ENCODE measurements around the gene JMJD8. TPM values are rescaled to one million over a fixed set of nuclear protein-coding genes. Genes with fewer than 3 reads are reported as not detected.

Gene JMJD8
- total RNA-seq, 1 donor from 2014 or later = 57.6 TPM

GRCh38 chr16:654034-654433 lies 30.1 kb downstream of the JMJD8 start:
- TF ChIP-seq CTCF (IDR thresholded peaks at IDR 0.05) = no peak
- DNase-seq (ENCODE audit: extremely low spot score, unreplicated experiment) = no peak
- peaks cover 2% of the 10 kb centered on the region for H3K36me3 Mint-ChIP-seq (ENCODE audit: unreplicated experiment)
- no peaks in the 10 kb centered on the region for H3K9me3 Mint-ChIP-seq (ENCODE audit: unreplicated experiment)
- H3K4me3 Mint-ChIP-seq (ENCODE audit: unreplicated experiment) = no peak overlapping the region
- peaks cover 8% of the 10 kb centered on the region for H3K4me1 Mint-ChIP-seq (ENCODE audit: unreplicated experiment)
- H3K27ac Mint-ChIP-seq (ENCODE audit: unreplicated experiment) = no peak overlapping the region
- H3K27me3 Mint-ChIP-seq (ENCODE audit: unreplicated experiment) = no peaks in the 10 kb centered on the region

GRCh38 chr16:652454-653305 lies 31.5 kb downstream of the JMJD8 start:
- no peak for DNase-seq (ENCODE audit: extremely low spot score, unreplicated experiment)
- H3K36me3 Mint-ChIP-seq (ENCODE audit: unreplicated experiment) = no peaks in the 10 kb centered on the region
- H3K4me3 Mint-ChIP-seq (ENCODE audit: unreplicated experiment) = no peak overlapping the region
- H3K9me3 Mint-ChIP-seq (ENCODE audit: unreplicated experiment) = no peaks in the 10 kb centered on the region
- TF ChIP-seq CTCF (IDR thresholded peaks at IDR 0.05) = no peak
- H3K27ac Mint-ChIP-seq (ENCODE audit: unreplicated experiment) = no peak overlapping the region
- peaks cover 17% of the 10 kb centered on the region for H3K4me1 Mint-ChIP-seq (ENCODE audit: unreplicated experiment)
- H3K27me3 Mint-ChIP-seq (ENCODE audit: unreplicated experiment) = no peaks in the 10 kb centered on the region

GRCh38 chr16:651844-652243 lies 32.3 kb downstream of the JMJD8 start:
- DNase-seq (ENCODE audit: extremely low spot score, unreplicated experiment) = no peak
- Mint-ChIP-seq H3K9me3 (ENCODE audit: unreplicated experiment) (no peaks in the 10 kb centered on the region), H3K36me3 (ENCODE audit: unreplicated experiment) (no peaks in the 10 kb centered on the region), H3K4me3 (ENCODE audit: unreplicated experiment) (no peak overlapping the region), H3K27ac (ENCODE audit: unreplicated experiment) (no peak overlapping the region), H3K4me1 (ENCODE audit: unreplicated experiment) (peaks cover 17% of the 10 kb centered on the region), H3K27me3 (ENCODE audit: unreplicated experiment) (no peaks in the 10 kb centered on the region)
- TF ChIP-seq CTCF (IDR thresholded peaks at IDR 0.05) = no peak

- Mint-ChIP-seq H3K36me3 (ENCODE audit: unreplicated experiment) (no peaks in the 10 kb centered on the region), H3K4me3 (ENCODE audit: unreplicated experiment) (peak overlapping the region; percentile 68), H3K9me3 (ENCODE audit: unreplicated experiment) (no peaks in the 10 kb centered on the region), H3K27ac (ENCODE audit: unreplicated experiment) (no peak overlapping the region), H3K4me1 (ENCODE audit: unreplicated experiment) (peaks cover 23% of the 10 kb centered on the region), H3K27me3 (ENCODE audit: unreplicated experiment) (no peaks in the 10 kb centered on the region)
- no peak for DNase-seq (ENCODE audit: extremely low spot score, unreplicated experiment)
- no peak for TF ChIP-seq CTCF (IDR thresholded peaks at IDR 0.05)
Observed at GRCh38 chr16:649631-650030, 34.5 kb downstream of the JMJD8 start.

GRCh38 chr16:648781-649589 lies 35.1 kb downstream of the JMJD8 start, which contains the start of gene WDR90:
Gene WDR90, plus strand, starts transcription at chr16:649365. Its CDS starts 52 bp downstream, at chr16:649417.
- Mint-ChIP-seq H3K36me3 (ENCODE audit: unreplicated experiment) (no peaks in the 10 kb centered on the region), H3K4me3 (ENCODE audit: unreplicated experiment) (peak within 1 kb of the TSS; percentile 76), H3K27me3 (ENCODE audit: unreplicated experiment) (no peaks in the 10 kb centered on the region), H3K9me3 (ENCODE audit: unreplicated experiment) (no peaks in the 10 kb centered on the region), H3K27ac (ENCODE audit: unreplicated experiment) (peak within 1 kb of the TSS; percentile 75), H3K4me1 (ENCODE audit: unreplicated experiment) (peaks cover 24% of the 10 kb centered on the region)
- TF ChIP-seq CTCF (IDR thresholded peaks at IDR 0.05) = no peak
- DNase-seq (ENCODE audit: extremely low spot score, unreplicated experiment) = peak; percentile 96

All from osteocyte (in vitro differentiated cells).